ENCODE data around the gene CAMTA1. TPM values are rescaled to one million over a fixed set of nuclear protein-coding genes. Genes with fewer than 3 reads are reported as not detected.

CAMTA1 gene
- total RNA-seq, 1 experiment from 2014 or later = 85.2 TPM

DNA sequence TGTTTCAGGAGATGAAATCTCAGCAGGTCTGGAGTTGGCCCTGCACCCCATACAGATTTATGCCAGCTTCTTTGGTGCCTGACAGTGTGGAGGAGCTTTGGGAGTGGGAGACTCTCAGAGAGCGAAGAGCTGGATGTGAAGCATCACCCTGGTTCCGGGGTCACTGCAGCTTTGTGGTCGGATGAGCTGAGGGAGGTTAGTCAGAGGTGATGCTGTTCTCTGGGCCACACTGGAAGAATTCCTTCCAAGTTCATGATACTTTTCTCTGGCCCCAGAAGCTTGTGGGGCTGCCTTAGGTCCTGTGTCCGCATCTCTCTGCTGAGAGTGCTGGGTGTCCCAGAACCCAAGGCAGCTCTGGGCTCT is 467.8 kb downstream of the CAMTA1 start:
- no peak for TF ChIP-seq CTCF (conservative IDR thresholded peaks at IDR 0.05; ENCODE audit: low read depth, low read length)
- no peak for TF ChIP-seq EZH2 (IDR thresholded peaks at IDR 0.05; ENCODE audit: borderline replicate concordance, low read depth, low read length, poor library complexity, severe bottlenecking)
- CTCF ChIA-PET = no interaction called here
- Histone ChIP-seq H3K36me3 (ENCODE audit: insufficient read depth, low read length, poor library complexity, severe bottlenecking) (no peaks in the 10 kb centered on the region), H3K9me3 (ENCODE audit: low read depth, low read length, poor library complexity, severe bottlenecking) (no peaks in the 10 kb centered on the region), H3K27me3 (replicated peaks; ENCODE audit: insufficient read depth, low read depth, low read length, poor library complexity) (no peaks in the 10 kb centered on the region), H3K27ac (ENCODE audit: low read depth, low read length, poor library complexity, severe bottlenecking) (no peak overlapping the region), H3K4me3 (ENCODE audit: low read depth, low read length, poor library complexity, severe bottlenecking) (no peak overlapping the region), H3K4me1 (ENCODE audit: insufficient read depth, low read length, poor library complexity, severe bottlenecking) (no peaks in the 10 kb centered on the region)
- no peak for DNase-seq (ENCODE audit: low spot score)
- intact Hi-C loops (cut with micrococcal nuclease; ENCODE audit: unreplicated experiment) = no loop called here
- POLR2A ChIA-PET (ENCODE audit: low non-redundant PET) = no interaction called here
- BruUV-seq (replicated peaks) = no TSS peak

DNA sequence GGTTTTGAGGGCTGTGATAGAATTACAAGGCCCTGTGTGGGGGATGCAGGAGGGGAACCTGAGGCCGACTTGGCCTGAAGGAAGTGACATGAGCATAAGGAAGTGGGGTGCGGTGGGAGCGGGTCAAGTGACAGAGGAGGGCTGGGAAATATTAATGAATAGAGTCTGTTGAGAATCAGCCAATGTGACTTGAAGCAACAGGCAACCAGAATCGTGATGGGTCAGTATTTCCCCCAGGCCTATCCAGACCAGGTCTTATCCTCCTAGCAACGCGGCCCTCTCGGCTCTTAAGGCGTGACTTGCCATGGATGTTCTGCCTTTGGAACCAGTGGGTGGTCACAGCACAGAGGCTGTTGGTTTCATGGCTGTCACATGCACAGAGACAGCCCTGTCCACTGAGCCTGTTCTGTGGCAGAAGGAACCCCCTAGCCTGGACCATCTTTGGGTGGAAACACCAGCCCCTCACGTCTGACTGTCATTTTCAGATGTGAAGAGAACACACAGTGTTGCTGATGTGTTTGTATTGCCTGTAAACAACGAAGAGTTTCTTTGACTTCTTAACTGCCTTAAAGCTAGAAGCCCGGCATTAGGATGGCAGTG is 468.8 kb downstream of the CAMTA1 start:
- Histone ChIP-seq H3K27ac (ENCODE audit: low read depth, low read length, poor library complexity, severe bottlenecking) (no peak overlapping the region), H3K4me1 (ENCODE audit: insufficient read depth, low read length, poor library complexity, severe bottlenecking) (no peaks in the 10 kb centered on the region), H3K27me3 (replicated peaks; ENCODE audit: insufficient read depth, low read depth, low read length, poor library complexity) (no peaks in the 10 kb centered on the region), H3K4me3 (ENCODE audit: low read depth, low read length, poor library complexity, severe bottlenecking) (no peak overlapping the region), H3K36me3 (ENCODE audit: insufficient read depth, low read length, poor library complexity, severe bottlenecking) (no peaks in the 10 kb centered on the region), H3K9me3 (ENCODE audit: low read depth, low read length, poor library complexity, severe bottlenecking) (no peaks in the 10 kb centered on the region)
- CTCF ChIA-PET = no interaction called here
- TF ChIP-seq EZH2 (IDR thresholded peaks at IDR 0.05; ENCODE audit: borderline replicate concordance, low read depth, low read length, poor library complexity, severe bottlenecking) = no peak
- no peak for TF ChIP-seq CTCF (conservative IDR thresholded peaks at IDR 0.05; ENCODE audit: low read depth, low read length)
- POLR2A ChIA-PET (ENCODE audit: low non-redundant PET) = no interaction called here
- no peak for DNase-seq (ENCODE audit: low spot score)
- intact Hi-C loops (cut with micrococcal nuclease; ENCODE audit: unreplicated experiment) = no loop called here
- no TSS peak for BruUV-seq (replicated peaks)

GRCh38 chr1:7255303-7256058 is 470.2 kb downstream of the CAMTA1 start:
- no peak for DNase-seq (ENCODE audit: low spot score)
- CTCF ChIA-PET = no interaction called here
- H3K36me3 ChIP-seq (ENCODE audit: insufficient read depth, low read length, poor library complexity, severe bottlenecking) = no peaks in the 10 kb centered on the region

More at GRCh38 chr1:7255303-7256058, 470.2 kb downstream of the CAMTA1 start:
- H3K4me1 ChIP-seq (ENCODE audit: insufficient read depth, low read length, poor library complexity, severe bottlenecking) = no peaks in the 10 kb centered on the region
- H3K4me3 ChIP-seq (ENCODE audit: low read depth, low read length, poor library complexity, severe bottlenecking) = no peak overlapping the region
- TF ChIP-seq EZH2 (IDR thresholded peaks at IDR 0.05; ENCODE audit: borderline replicate concordance, low read depth, low read length, poor library complexity, severe bottlenecking) = no peak
- TF ChIP-seq CTCF (conservative IDR thresholded peaks at IDR 0.05; ENCODE audit: low read depth, low read length) = no peak
- POLR2A ChIA-PET (ENCODE audit: low non-redundant PET) = no interaction called here
- H3K27me3 ChIP-seq (replicated peaks; ENCODE audit: insufficient read depth, low read depth, low read length, poor library complexity) = no peaks in the 10 kb centered on the region
- no TSS peak for BruUV-seq (replicated peaks)
- no peaks in the 10 kb centered on the region for H3K9me3 ChIP-seq (ENCODE audit: low read depth, low read length, poor library complexity, severe bottlenecking)
- intact Hi-C loops (cut with micrococcal nuclease; ENCODE audit: unreplicated experiment) = no loop called here
- H3K27ac ChIP-seq (ENCODE audit: low read depth, low read length, poor library complexity, severe bottlenecking) = no peak overlapping the region

Data from A673 (cell line).